Skeletal muscle satellite cell (primary cell): Measurements from ENCODE around the gene SGCD.

Experiments
- H3K27me3 ChIP-seq: 2 replicates; pipeline ENCODE4 v1.7.0; 2013; ENCODE audit warnings: low read length; ENCODE audit not compliant: control insufficient read depth, insufficient read depth
- H3K36me3 ChIP-seq: 2 replicates; pipeline ENCODE4 v1.7.0; 2013; ENCODE audit warnings: mild to moderate bottlenecking, control low read depth, low read length; ENCODE audit not compliant: insufficient read depth
- H3K4me1 ChIP-seq: 2 replicates; pipeline ENCODE4 v1.7.0; 2013; ENCODE audit warnings: low read length; ENCODE audit not compliant: control insufficient read depth, insufficient read depth
- H3K4me2 ChIP-seq: 2 replicates; pipeline ENCODE4 v1.7.0; 2013; ENCODE audit warnings: mild to moderate bottlenecking, low read length
- H3K4me3 ChIP-seq: 2 replicates; pipeline ENCODE4 v1.7.0; 2013; ENCODE audit warnings: low read length
- H3K9ac ChIP-seq: 2 replicates; pipeline ENCODE4 v1.7.0; 2013; ENCODE audit warnings: mild to moderate bottlenecking, low read depth, low read length, moderate library complexity
- H3K9me3 ChIP-seq: replicated peaks from 2 replicates; pipeline ENCODE4 v1.7.0; 2013; ENCODE audit warnings: mild to moderate bottlenecking, control low read depth, low read length

SGCD gene

GRCh38 chr5:156481741-156482140 lies 154.8 kb downstream of the SGCD start:
- H3K9ac ChIP-seq: no peak overlapping the region
- H3K9me3 ChIP-seq: no peaks in the 10 kb centered on the region
- H3K27me3 ChIP-seq: no peaks in the 10 kb centered on the region
- no peaks in the 10 kb centered on the region for H3K36me3 ChIP-seq
- no peak overlapping the region for H3K4me3 ChIP-seq
- H3K4me1 ChIP-seq: peaks cover 26% of the 10 kb centered on the region
- H3K4me2 ChIP-seq: no peak overlapping the region

- Histone ChIP-seq H3K27me3 (no peaks in the 10 kb centered on the region), H3K36me3 (no peaks in the 10 kb centered on the region), H3K9me3 (no peaks in the 10 kb centered on the region), H3K4me2 (no peak overlapping the region), H3K4me1 (peaks cover 20% of the 10 kb centered on the region), H3K9ac (no peak overlapping the region), H3K4me3 (no peak overlapping the region)
Measured at GRCh38 chr5:156482818-156483217, 155.9 kb downstream of the SGCD start.

GRCh38 chr5:156486394-156487238 lies 159.7 kb downstream of the SGCD start:
- no peak overlapping the region for H3K4me2 ChIP-seq
- H3K36me3 ChIP-seq: no peaks in the 10 kb centered on the region
- peaks cover 2% of the 10 kb centered on the region for H3K4me1 ChIP-seq
- no peak overlapping the region for H3K4me3 ChIP-seq
- H3K9ac ChIP-seq: no peak overlapping the region
- H3K9me3 ChIP-seq: no peaks in the 10 kb centered on the region
- H3K27me3 ChIP-seq: no peaks in the 10 kb centered on the region

DNA sequence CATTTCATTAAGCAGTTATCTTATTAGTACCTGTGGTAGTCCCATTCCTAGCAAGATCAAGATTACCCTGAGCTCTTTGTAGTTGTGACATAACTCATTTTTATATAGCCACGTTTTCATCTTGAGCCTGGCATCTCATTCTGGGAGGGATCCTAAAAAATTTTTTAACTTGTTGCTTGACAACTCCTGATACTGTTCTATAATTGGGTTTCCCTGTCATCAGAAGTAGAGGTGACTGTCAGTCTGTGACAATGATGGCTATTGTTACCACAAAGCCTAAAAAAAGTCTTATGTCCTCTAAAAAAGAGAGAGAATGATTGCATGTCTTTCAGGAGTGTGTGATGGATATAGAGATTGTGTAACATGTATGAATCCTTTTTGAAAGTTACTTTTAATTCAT lies 164.8 kb downstream of the SGCD start:
- no peak overlapping the region for H3K4me2 ChIP-seq
- no peak overlapping the region for H3K4me3 ChIP-seq
- no peak overlapping the region for H3K9ac ChIP-seq
- no peaks in the 10 kb centered on the region for H3K4me1 ChIP-seq
- no peaks in the 10 kb centered on the region for H3K27me3 ChIP-seq
- H3K36me3 ChIP-seq: no peaks in the 10 kb centered on the region
- no peaks in the 10 kb centered on the region for H3K9me3 ChIP-seq

DNA sequence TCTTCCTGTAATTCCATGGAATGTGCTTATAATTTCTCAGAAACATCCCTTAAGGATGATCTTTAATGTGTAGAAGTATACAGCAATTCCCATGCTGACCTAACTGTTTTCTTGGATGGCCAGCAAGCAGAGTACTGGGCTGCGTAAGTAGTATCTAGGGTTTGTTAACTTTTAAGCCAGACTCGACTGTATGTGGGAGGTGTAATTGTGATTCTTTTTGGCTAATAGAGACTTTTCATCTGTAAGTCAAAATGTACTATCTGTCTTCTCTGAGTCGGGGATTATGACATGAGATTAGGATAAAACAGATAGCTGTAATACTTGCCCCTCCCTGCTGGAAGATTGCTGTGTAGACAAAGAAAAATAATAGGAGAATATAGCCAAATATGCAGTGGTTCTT lies 169.3 kb downstream of the SGCD start:
- Histone ChIP-seq H3K4me1 (peaks cover 11% of the 10 kb centered on the region), H3K4me2 (no peak overlapping the region), H3K27me3 (no peaks in the 10 kb centered on the region), H3K36me3 (no peaks in the 10 kb centered on the region), H3K9ac (no peak overlapping the region), H3K4me3 (no peak overlapping the region), H3K9me3 (no peaks in the 10 kb centered on the region)

DNA sequence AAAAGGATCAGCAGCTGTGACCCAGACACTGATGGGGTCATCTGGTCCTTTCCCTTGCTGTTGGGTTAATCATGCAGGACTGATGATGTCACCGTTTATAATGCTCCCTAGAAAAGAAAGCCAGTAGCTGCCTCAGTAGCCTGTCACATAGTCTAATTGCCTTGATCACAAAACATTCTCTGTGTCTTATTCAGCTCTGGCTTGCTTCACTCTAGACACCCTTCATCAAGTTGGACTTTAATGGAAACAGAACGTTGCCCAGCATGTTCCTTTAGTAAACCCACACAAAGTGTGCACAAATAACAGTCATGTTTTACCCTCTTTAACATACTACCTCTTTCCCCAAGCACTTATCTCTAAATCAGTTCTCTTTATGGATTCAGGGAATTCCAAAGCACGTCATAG lies 170.8 kb downstream of the SGCD start:
- Histone ChIP-seq H3K4me3 (no peak overlapping the region), H3K4me2 (peak overlapping the region; percentile 24), H3K27me3 (no peaks in the 10 kb centered on the region), H3K36me3 (no peaks in the 10 kb centered on the region), H3K9ac (no peak overlapping the region), H3K9me3 (no peaks in the 10 kb centered on the region), H3K4me1 (peaks cover 11% of the 10 kb centered on the region)

DNA sequence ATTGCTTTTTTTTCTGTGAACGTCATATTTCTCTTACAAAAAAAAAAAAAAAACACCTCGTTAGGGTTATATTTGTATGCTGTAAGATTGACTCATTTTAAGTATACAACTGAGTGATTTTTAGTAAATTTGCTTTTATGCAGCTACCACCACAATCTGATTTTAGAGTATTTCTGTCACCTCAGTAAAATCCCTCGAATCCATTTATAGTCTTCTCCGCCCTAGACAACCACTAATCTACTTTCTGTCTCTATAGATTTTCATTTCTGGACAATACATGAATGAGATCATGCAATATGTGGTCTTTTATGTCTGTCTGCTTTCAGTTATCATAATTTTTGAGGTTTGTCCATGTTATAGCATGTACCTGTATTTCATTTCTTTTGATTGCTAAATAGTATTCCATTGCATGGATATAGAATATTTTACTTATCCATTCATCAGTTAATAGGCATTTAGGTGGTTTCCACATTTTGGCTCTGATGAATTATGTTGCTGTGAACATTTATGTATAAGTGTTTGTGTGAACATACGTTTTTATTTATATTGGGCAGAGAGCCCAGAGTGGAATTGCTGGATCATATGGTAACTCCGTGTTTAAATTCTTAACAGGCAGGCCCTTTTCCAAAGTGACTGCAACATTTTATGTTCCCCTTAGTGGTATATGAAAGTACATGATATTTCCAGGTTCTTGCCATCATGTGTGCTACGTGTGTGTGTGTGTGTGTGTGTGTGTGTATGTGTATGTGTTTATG lies 171.4 kb downstream of the SGCD start:
- Histone ChIP-seq H3K4me2 (no peak overlapping the region), H3K4me1 (peaks cover 11% of the 10 kb centered on the region), H3K27me3 (no peaks in the 10 kb centered on the region), H3K9ac (no peak overlapping the region), H3K4me3 (no peak overlapping the region), H3K9me3 (no peaks in the 10 kb centered on the region), H3K36me3 (no peaks in the 10 kb centered on the region)

DNA sequence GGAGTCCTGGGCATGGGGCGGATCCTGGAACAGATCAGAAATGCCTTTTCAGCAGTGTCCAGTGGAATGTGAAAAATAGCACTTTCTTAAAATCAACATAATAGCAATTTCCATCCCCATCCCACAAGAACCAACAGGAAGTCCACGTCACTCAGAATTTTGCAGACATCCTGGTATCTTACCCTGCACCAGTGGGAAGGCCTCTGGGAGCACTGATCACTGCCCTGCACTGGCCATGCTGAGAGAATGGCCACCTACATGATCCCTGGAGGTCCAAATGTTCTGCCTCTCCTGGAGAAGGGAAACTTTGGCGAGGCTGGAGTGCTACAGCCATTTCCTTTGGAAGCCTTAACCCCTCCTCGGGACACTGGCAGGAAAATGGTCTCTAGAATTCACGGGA lies 173.8 kb downstream of the SGCD start:
- Histone ChIP-seq H3K4me1 (peaks cover 11% of the 10 kb centered on the region), H3K27me3 (no peaks in the 10 kb centered on the region), H3K9me3 (no peaks in the 10 kb centered on the region), H3K4me2 (no peak overlapping the region), H3K4me3 (no peak overlapping the region), H3K9ac (no peak overlapping the region), H3K36me3 (no peaks in the 10 kb centered on the region)

DNA sequence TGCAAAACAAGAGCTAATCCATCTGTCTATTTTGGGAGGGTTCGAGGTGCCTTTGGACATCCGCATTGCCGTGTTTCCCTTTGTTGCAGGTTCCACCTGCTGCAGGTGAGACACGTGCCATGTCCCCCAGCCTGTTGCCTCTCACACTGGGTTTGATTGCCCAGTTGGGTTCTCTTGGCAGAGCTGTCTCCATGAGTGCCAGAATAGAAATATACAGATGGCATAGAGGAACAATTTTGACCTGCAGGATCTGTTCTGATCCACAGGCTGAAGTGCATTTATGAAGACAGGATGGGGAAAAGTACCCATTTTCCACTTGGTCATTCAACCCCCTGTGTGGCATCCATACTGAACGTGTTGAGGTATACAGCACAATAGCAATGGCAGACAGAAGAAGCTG lies 178.1 kb downstream of the SGCD start:
- no peak overlapping the region for H3K4me2 ChIP-seq
- no peak overlapping the region for H3K9ac ChIP-seq
- no peaks in the 10 kb centered on the region for H3K9me3 ChIP-seq
- H3K4me1 ChIP-seq: no peaks in the 10 kb centered on the region
- H3K27me3 ChIP-seq: no peaks in the 10 kb centered on the region
- no peak overlapping the region for H3K4me3 ChIP-seq
- no peaks in the 10 kb centered on the region for H3K36me3 ChIP-seq

DNA sequence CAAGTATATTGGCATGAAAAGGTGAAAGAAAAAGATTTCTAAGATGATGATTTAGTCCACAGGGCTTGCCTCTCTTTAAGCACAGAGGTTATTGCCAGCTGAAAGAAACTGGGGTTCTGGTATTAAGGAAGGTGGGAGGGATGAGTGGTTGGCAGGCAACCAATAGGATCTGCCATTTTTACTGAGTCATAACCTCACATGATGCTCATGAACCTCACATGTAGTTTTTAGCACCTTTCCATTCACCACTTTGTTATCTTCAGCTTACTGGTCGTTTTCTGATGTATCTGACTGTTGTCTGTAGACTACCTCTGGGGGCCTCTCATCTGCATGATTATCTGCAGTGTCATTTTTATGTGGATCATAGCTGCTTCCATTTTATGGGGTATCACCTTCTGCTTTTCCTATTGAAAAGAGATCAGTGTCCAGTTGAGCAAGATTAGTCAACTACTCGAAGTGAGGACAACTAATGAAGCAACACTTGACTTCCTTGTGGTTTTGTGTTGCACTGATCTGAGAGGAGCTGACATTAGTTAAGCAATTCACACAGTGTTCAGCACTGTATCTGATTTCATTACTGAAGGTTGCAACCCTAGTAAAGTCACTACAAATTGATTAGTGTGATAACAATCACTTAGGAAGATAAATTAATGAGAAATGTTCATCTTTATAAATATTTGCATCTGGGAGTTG lies 186.3 kb downstream of the SGCD start:
- H3K4me1 ChIP-seq: no peaks in the 10 kb centered on the region
- no peak overlapping the region for H3K9ac ChIP-seq

GRCh38 chr5:156515121-156515520 lies 188.2 kb downstream of the SGCD start:
- Histone ChIP-seq H3K27me3 (no peaks in the 10 kb centered on the region), H3K36me3 (no peaks in the 10 kb centered on the region), H3K4me2 (no peak overlapping the region), H3K9ac (no peak overlapping the region), H3K9me3 (no peaks in the 10 kb centered on the region), H3K4me3 (no peak overlapping the region), H3K4me1 (no peaks in the 10 kb centered on the region)

More for the DNA sequence above, 186.3 kb downstream of the SGCD start:
- no peak overlapping the region for H3K4me3 ChIP-seq
- H3K36me3 ChIP-seq: no peaks in the 10 kb centered on the region
- H3K4me2 ChIP-seq: no peak overlapping the region
- no peaks in the 10 kb centered on the region for H3K9me3 ChIP-seq
- no peaks in the 10 kb centered on the region for H3K27me3 ChIP-seq
